ENCODE results near the gene GET4. TPM values are rescaled to one million over a fixed set of nuclear protein-coding genes. Genes with fewer than 3 reads are reported as not detected.
"Not testable (repeated sequence)": the region's sequence is repeated elsewhere in the genome, so short reads cannot be mapped to it uniquely, and the experiment has no call there.

Gene GET4
- total RNA-seq, 1 experiment from 2014 or later, result 98.5 TPM

- no peak for DNase-seq (ENCODE audit: low spot score)
Observed at GRCh38 chr7:919924-920341, 43.6 kb downstream of the GET4 start.

DNA sequence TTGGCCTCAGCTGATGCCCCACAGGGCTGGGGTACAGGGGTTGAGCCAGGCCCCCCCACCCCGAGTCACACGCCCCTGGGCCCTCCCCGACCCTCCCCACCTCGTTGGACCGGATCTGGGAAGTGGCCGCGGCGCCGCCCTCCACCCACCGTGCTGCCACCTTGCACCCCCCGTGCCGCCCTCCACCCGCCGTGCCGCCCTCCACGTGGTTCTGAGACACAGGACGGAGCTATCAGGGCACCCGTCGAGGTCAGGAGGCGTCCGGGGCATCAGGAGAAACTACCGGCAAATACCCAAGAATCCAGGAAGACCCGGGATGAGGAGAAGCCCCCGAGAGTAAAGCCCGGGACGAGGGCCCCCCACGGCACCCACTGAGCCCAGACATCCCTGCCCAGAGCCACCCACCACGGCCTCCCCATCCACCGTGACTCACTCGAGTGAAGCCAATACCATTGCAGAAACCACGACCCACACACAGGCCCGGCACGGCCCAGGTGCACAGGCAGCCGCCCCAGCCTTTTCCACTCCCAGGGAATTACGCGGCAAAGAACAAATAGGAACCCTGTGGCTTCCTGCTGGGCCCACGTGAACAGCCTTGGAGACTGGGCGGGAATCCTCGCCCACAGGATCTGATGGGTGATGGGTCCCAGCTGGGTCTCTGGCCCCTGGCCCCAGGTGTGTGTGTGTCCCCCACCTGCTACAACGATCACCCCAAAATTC lies 44.2 kb downstream of the GET4 start:
- no peak for DNase-seq (ENCODE audit: low spot score)
- in situ Hi-C loops (cut with HindIII; ENCODE audit: low sequenced_read_pairs), result no loop called here

More at GRCh38 chr7:919924-920341, 43.6 kb downstream of the GET4 start:
- in situ Hi-C loops (cut with HindIII; ENCODE audit: low sequenced_read_pairs), result no loop called here

DNA sequence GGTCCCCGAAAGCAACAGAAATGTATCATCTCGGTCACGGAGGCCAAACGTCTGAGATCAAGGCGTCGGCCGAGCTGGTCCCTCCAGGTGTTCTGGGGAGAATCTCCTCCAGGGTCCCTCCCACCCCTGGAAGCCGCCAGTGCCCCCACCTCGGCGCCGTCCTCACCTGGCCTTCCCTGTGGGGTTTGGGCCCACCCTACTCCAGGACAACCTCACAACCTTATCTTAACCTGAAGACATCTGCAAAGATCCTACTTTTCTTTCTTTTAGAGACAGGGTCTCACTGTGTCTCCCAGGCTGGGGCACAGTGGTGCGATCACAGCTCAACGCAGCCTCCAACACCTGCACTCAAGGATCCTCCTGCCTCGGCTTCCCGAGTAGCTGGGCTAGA lies 44.7 kb downstream of the GET4 start:
- no peak for DNase-seq (ENCODE audit: low spot score)
- in situ Hi-C loops (cut with HindIII; ENCODE audit: low sequenced_read_pairs), result no loop called here

DNA sequence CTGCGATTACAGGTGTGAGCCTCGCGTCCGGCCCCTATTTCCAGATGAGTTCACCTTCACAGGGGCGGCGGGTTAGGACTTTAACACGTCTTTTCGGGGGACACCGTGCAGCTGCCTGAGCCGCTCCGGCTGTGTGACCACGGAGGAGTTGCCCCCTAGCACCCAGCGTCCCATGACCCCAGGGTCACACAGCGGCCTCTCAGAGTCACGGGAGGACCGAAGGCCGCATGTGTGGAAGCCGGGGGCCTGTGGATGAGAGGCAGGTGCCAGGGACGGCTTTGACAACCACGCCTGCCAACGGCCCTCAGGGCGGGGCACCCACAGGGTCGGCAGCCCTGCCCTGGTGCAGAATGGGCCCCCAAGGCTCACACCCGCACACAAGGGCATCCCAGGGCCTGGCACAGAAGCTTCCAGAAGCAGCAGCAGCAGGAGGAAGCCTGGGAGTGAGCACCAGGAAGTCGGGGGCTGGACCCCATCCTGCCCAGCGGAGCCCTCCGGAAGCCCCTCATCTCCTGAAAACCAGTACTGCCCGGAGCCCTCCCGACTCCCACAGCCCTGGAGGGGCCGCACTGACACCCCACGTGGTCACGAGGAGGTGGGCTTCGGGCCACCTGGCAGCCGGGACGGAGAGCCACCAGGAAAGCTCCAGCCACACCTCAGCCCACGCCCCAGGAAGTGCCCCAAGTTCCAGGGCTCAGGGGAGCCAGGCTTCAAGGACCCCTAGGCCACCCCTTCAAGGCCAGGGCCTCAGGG lies 45.4 kb downstream of the GET4 start:
- in situ Hi-C loops (cut with HindIII; ENCODE audit: low sequenced_read_pairs), result no loop called here
- DNase-seq (ENCODE audit: low spot score), result no peak

DNA sequence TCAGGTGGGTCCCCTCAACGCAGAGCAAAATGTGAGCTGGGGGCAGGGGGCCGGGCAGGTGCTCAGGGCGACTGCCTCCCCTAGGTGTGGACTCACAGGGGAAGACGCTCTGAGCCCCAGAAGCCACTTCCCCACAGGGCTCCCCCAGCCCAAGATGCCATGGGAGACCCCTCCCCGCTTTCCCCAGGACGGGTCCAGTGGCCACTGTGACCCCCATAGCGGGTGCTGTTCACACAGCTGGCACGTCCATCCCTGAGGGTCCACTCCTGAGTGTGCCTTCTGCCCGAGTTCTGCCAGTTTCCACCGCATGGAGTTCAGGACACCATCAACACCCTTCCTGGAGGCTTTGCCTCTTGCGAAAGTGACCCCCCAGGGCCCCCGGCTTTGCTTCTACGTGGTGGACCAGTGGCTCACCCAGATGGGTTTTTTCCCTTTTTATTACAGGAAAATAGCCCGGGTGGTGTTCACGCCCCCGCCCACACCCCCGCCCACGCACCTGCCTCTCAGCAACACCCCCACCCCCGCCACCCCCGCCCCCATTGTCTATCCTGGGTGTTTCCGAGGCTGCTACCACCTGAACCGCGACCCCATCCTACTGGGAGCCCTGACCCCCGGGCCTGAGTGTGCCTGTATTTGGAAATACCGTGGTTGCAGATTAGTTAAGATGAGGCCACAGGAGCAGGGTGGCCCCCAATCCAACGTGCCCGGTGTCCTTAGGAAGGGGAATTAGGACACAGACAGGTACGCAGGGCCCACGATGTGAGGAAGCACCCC lies 46.2 kb downstream of the GET4 start:
- in situ Hi-C loops (cut with HindIII; ENCODE audit: low sequenced_read_pairs), result no loop called here
- DNase-seq (ENCODE audit: low spot score), result no peak

DNA sequence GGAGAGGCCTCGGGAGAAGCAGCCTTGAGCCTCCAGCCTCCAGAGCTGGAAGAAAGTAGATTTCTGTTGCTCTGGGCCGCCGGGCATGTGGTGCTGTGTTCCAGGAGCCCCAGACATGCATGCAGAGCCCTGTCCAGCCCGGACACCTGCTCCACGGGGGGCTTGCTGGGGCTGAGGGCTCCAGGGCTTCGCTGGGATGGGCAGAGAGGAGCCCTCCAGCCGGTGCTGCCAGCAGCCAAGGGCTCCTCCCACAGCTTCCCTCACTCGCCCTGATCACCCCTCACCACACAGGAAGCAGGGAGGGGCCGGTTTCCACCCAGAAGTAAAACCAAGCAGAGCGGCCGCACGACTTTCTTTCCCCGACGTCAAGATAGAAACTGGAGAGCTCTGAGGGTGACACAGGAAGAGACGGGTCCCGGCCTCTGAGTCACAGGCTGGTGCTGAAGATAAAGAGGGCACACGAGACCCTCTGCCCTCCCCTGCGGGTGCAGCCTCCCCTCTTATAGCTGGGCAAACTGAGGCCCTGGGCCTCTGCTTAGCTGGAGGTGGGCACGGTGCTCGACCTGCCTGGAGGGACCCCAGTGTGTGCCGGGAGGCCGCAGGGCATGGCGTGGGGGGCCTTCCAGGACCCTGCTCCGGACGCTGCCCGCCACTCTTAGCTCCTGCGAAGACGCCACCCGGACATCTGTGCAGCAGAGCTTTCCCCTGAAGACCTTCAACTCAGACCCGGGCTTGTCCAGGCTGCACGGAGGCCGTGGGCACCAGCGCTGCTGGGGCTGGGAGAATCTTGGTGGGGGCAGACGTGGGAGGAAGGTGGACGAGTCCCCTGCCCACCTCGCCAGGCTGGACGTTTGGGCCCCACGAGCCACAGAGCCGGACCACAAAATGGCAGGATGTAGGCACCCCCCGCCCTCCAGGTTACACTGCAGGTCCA lies 47.0 kb downstream of the GET4 start:
- in situ Hi-C loops (cut with HindIII; ENCODE audit: low sequenced_read_pairs), result no loop called here
- no peak for DNase-seq (ENCODE audit: low spot score)

- DNase-seq (ENCODE audit: low spot score); in situ Hi-C loops (cut with HindIII; ENCODE audit: low sequenced_read_pairs): not testable (repeated sequence)
Observed at GRCh38 chr7:924042-924441, 47.7 kb downstream of the GET4 start.

GRCh38 chr7:924541-925231 lies 48.3 kb downstream of the GET4 start:
- no peak for DNase-seq (ENCODE audit: low spot score)
- in situ Hi-C loops (cut with HindIII; ENCODE audit: low sequenced_read_pairs), result no loop called here

DNA sequence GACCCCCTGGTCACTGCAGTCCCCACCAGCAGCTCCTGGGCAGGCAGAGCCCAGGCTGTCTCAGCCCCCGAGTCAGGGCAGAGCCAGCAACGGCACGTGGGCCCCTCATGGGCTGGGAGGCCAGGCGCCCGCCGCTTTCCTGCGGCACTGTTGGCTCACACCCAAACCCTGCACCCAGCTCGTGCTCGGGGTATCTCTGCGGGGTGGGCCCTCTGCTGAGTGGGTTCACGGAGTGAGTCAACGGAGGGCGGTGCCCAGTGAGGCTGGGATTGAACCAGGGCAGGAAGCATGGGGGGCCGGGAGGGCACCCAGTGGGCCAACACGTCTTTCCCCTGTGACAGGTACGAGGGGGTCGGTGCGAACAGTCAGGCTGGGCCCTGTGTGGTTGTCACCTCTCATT lies 49.2 kb downstream of the GET4 start:
- in situ Hi-C loops (cut with HindIII; ENCODE audit: low sequenced_read_pairs), result no loop called here

DNA sequence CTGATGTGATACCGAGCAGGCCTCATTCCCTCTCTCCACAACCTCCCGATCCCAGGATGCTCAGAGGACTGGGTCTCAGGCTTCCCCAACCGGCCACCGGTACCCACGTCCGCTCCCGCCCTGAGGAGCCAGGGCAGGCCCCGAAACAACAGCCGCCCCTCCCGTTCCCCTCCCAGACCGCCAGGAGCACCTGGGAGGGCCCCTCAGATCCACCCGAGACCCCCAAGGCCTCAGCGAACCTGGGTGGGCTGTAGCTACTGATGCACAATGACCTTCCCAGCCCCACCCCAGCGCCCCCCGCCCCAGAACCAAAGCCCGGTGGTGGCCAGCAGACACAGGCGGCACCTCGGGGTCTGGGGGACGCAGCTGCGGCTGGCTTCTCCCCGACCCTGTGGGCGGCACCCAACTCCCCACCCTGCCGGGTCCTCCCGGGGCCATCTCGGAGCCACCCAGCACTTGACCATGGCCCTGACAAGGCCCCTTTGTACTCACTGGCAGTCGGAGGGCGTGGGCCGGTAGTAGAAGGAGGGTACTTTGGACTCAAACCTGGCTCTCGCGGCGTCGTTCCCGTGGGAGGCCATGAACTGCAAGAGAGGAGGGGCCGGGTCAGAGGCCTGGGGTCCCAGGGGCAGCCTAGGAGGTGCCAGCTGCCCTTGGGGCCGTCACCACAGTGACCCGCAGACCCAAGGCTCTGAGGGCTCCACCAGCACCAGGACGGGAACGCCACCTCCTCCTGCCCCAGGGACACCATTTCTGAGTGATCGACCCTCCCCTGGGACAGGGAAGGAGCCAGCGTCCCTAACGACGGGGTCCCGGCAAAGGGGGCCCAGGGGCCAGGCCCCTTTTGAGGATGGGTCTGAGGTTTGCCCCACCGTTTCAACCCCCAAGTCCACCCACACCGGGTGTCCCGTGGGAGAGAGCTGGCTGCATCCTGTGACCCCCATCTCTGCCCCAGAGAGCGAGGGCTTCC lies 50.0 kb downstream of the GET4 start:
- in situ Hi-C loops (cut with HindIII; ENCODE audit: low sequenced_read_pairs), result no loop called here

More for the DNA sequence above, 49.2 kb downstream of the GET4 start:
- DNase-seq (ENCODE audit: low spot score), result no peak

GRCh38 chr7:927031-927671 lies 50.8 kb downstream of the GET4 start:
- in situ Hi-C loops (cut with HindIII; ENCODE audit: low sequenced_read_pairs), result no loop called here
- no peak for DNase-seq (ENCODE audit: low spot score)

More for the DNA sequence above, 50.0 kb downstream of the GET4 start:
- no peak for DNase-seq (ENCODE audit: low spot score)

DNA sequence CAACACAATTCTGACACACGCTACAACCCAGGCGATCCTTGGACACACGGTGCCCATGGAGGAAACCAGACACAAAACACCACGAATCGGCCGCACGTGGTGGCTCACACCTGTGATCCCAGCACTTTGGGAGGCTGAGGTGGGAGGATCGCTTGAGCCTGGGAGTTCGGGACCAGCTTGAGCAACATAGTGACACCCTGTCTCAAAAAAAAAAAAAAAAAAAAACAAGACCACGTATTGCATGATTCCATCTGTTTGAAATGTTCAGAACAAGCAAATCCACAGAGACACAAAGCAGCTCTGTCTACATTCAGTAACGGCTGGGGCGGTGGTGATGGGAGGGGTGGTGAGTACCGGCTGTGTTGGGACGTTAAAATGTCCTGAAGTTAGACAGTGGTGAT lies 53.0 kb downstream of the GET4 start:
- DNase-seq (ENCODE audit: low spot score), result no peak
- in situ Hi-C loops (cut with HindIII; ENCODE audit: low sequenced_read_pairs), result no loop called here

DNA sequence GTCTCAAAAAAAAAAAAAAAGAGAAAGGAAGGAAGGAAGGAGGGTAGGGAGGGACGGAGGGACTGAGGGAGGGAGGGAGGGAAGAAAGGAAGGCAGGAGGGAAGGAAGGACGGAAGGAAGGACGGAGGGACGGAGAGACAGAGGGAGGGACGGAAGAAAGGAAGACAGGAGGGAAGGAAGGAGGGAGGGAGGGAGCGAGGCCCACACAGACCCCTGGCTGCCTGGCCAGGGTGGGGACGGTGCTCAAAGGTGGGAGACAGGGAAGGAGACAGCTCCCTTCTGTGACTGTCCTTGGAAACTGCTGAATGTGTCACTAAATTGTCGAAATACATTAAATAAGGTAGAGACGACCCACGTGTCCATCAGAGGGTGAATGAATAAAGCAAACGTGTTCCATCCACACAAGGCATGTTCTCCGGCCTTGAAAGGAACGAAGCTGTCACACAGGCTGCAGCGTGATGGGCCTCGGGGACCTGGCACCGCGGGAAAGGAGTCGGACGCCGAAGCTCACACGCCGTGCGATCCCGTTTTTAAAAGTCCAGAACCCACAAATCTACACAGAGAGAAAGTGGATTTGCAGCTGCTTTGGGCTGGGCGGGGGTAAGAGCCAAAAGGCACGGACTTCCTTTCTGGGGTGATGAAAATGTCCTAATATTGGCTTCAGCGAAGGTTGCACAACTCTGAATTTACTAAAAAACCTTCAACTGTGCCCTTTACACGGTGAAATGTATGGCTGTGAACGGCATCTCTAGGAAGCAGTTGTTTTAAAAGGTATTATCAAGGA lies 54.8 kb downstream of the GET4 start:
- DNase-seq (ENCODE audit: low spot score), result no peak
- in situ Hi-C loops (cut with HindIII; ENCODE audit: low sequenced_read_pairs), result no loop called here

DNA sequence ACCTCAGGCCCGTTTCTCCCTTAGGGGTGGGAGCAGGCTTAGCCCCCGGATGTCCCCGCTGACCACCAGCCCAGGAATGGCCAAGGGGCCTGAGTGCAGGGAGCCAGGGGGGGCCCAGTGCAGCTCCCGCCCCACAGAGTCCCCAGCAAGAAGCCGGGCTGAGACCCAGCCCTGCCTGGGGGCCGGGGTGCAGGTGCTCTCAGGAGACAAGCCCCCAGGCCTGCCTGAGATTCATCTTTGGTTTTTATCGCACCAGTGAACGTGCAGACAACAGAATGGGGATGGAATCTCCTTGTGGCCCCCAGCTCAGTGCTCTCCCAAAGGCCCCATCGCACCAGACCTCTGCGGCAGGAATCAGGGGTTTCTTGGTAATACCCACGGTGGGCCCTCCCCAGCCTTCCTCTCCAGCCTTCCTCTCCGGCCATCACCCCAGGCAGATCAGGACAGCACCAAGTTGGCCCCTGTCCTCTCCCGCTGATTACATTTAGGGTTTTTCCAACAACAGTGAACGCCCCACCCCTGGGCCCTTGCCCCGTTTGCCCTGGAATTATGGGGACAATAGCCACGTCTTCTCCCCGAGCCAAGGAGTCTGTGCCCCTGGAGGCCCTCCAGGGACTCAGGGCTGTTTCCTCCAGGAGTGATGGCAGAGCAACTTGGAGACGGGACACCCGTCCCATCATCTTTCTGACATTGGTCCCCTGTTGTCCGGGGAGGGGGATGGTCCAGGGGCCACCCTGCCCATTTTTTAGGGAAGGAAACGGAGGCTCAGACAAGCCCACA lies 55.7 kb downstream of the GET4 start:
- DNase-seq (ENCODE audit: low spot score), result no peak
- in situ Hi-C loops (cut with HindIII; ENCODE audit: low sequenced_read_pairs), result no loop called here

GRCh38 chr7:932651-932975 lies 56.3 kb downstream of the GET4 start:
- in situ Hi-C loops (cut with HindIII; ENCODE audit: low sequenced_read_pairs), result no loop called here
- DNase-seq (ENCODE audit: low spot score), result no peak

Data from G401 (cell line).